GM12878 (cell line): ENCODE data around the gene OR9Q1. TPM values are rescaled to one million over a fixed set of nuclear protein-coding genes. Genes with fewer than 3 reads are reported as not detected.

ENCODE experiments used
- ATAC-seq: fragments of 200-7000 bp; cut with Tn5 transposase; 3 replicates; pipeline ENCODE4 v1.9.1; 2020; ENCODE audit warnings: mild to moderate bottlenecking, moderate library complexity
- BruUV-seq: library from RNA; stranded (reverse); fragments of 400-500 nt; replicated peaks from 2 replicates; lab custom pipeline; 2021; lab: Mats Ljungman, UMichigan
- CTCF ChIA-PET: fragments of 300-600 bp; sonication (Branson Sonifier 250); formaldehyde crosslinking; extraction: SDS; loops from one replicate; lab custom pipeline; 2021; ENCODE audit warnings: inconsistent platforms; lab: Yijun Ruan, JAX
- POLR2A ChIA-PET: fragments of 350-600 bp; formaldehyde crosslinking; extraction: SDS; loops from one replicate; lab custom pipeline; 2021; ENCODE audit warnings: inconsistent platforms; lab: Charles Lee
- RAD21 ChIA-PET: fragments of 300-600 bp; sonication (Branson Sonifier 250); formaldehyde crosslinking; loops from one replicate; lab custom pipeline; 2023; ENCODE audit warnings: antibody characterized with exemption; ENCODE audit not compliant: unreplicated experiment; lab: Charles Lee
- SMC1A ChIA-PET: fragments of 300-600 bp; sonication (Branson Sonifier 250); formaldehyde crosslinking; loops from one replicate; lab custom pipeline; 2023; ENCODE audit not compliant: unreplicated experiment, uncharacterized antibody; lab: Charles Lee
- DNase-seq: peaks from one replicate; pipeline ENCODE4 v3.0.0-alpha.2; 2011; ENCODE audit warnings: low read depth, low spot score
- FAIRE-seq: peaks from 3 replicates; lab custom pipeline; 2011; peaks lifted over from hg19 to GRCh38; lab: Jason Lieb, UNC
- H2AFZ ChIP-seq: 2 replicates; pipeline ENCODE4 v1.6.0; 2011; ENCODE audit warnings: low read depth, low read length, control low read depth; ENCODE audit not compliant: control insufficient read depth
- H3K27ac ChIP-seq: 2 replicates; pipeline ENCODE4 v1.5.1; 2011; ENCODE audit warnings: control low read depth; ENCODE audit not compliant: control insufficient read depth, insufficient read depth
- H3K27me3 ChIP-seq, 2 experiments: replicated peaks in 1 of 2; 2 replicates each; pipeline versions ENCODE4 v1.6.0 to v1.6.1; 2011; ENCODE audit warnings: low read length in 1 of 2; ENCODE audit not compliant: control insufficient read depth in 2 of 2, insufficient read depth in 2 of 2
- H3K36me3 ChIP-seq, 2 experiments: 2 replicates each; pipeline ENCODE4 v1.5.1; 2011; ENCODE audit warnings: low read length in 1 of 2; ENCODE audit not compliant: control insufficient read depth in 2 of 2, insufficient read depth in 2 of 2
- H3K4me1 ChIP-seq: 2 replicates; pipeline ENCODE4 v1.6.1; 2011; ENCODE audit warnings: mild to moderate bottlenecking, low read length, moderate library complexity, mixed read lengths; ENCODE audit not compliant: control insufficient read depth, insufficient read depth
- H3K4me2 ChIP-seq: 2 replicates; pipeline ENCODE4 v1.6.0; 2011; ENCODE audit warnings: control low read depth; ENCODE audit not compliant: control insufficient read depth, insufficient read depth
- H3K4me3 ChIP-seq: fragments of 200-600 bp; sonication (generic); 2 replicates; pipeline ENCODE4 v1.5.1; 2016
- H3K79me2 ChIP-seq: 2 replicates; pipeline ENCODE4 v1.6.0; 2011; ENCODE audit warnings: low read length; ENCODE audit not compliant: control insufficient read depth, insufficient read depth
- H3K9ac ChIP-seq: 2 replicates; pipeline ENCODE4 v1.8.0; 2011; ENCODE audit warnings: low read length, control low read depth, mixed read lengths; ENCODE audit not compliant: control insufficient read depth, insufficient read depth
- H3K9me3 ChIP-seq: replicated peaks from 3 replicates; pipeline ENCODE4 v1.5.1; 2011; ENCODE audit warnings: mild to moderate bottlenecking, low read length; ENCODE audit not compliant: control insufficient read depth, insufficient read depth
- H4K20me1 ChIP-seq: 2 replicates; pipeline ENCODE4 v1.6.0; 2011; ENCODE audit not compliant: control insufficient read depth, insufficient read depth
- ATF7 ChIP-seq: fragments of 450-650 bp; IDR thresholded peaks from 2 replicates; pipeline ENCODE4 v1.6.1; 2016; ENCODE audit warnings: low read depth, mild to moderate bottlenecking
- BMI1 ChIP-seq: fragments of 450-650 bp; IDR thresholded peaks from 2 replicates; pipeline ENCODE4 v1.6.1; 2016; ENCODE audit warnings: mild to moderate bottlenecking, moderate library complexity, borderline replicate concordance
- CEBPB ChIP-seq, 2 experiments: fragments of 150-350 bp in 1 of 2; IDR thresholded peaks; 2 replicates each; pipeline ENCODE4 v1.6.1; 2012 to 2014; ENCODE audit warnings: low read depth in 2 of 2, low read length in 2 of 2, borderline replicate concordance in 1 of 2, inconsistent platforms in 1 of 2
- EGR1 ChIP-seq, 2 experiments: IDR thresholded peaks; 1 replicate in 1 of 2; 2 replicates in 1 of 2; pipeline ENCODE4 v1.6.1; 2011 to 2012; ENCODE audit warnings: low read depth in 2 of 2, low read length in 2 of 2, borderline replicate concordance in 1 of 2, mild to moderate bottlenecking in 1 of 2, moderate library complexity in 1 of 2
- EP300 ChIP-seq, 2 experiments: fragments of 150-350 bp in 1 of 2; IDR thresholded peaks; 2 replicates each; pipeline ENCODE4 v1.6.1; 2011 to 2012; ENCODE audit warnings: low read depth in 2 of 2, low read length in 2 of 2, borderline replicate concordance in 1 of 2, improper control_type of control experiment in 1 of 2, inconsistent platforms in 1 of 2; ENCODE audit not compliant: control insufficient read depth in 1 of 2
- ETV6 ChIP-seq, 2 experiments: fragments of 450-650 bp in 1 of 2; IDR thresholded peaks in 1 of 2; conservative IDR thresholded peaks in 1 of 2; 2 replicates each; pipeline ENCODE4 v1.6.1; 2014; ENCODE audit warnings: antibody characterized with exemption in 1 of 2, borderline replicate concordance in 1 of 2, low read depth in 1 of 2, mild to moderate bottlenecking in 1 of 2, moderate library complexity in 1 of 2
- HDAC6 ChIP-seq: fragments of 200-600 bp; sonication (generic); IDR thresholded peaks from one replicate; pipeline ENCODE4 v1.8.0; 2017; ENCODE audit warnings: antibody characterized with exemption; ENCODE audit not compliant: unreplicated experiment
- IKZF2 ChIP-seq, 2 experiments: fragments of 450-650 bp; IDR thresholded peaks; 2 replicates each; pipeline ENCODE4 v1.6.1; 2017; ENCODE audit warnings: mild to moderate bottlenecking in 2 of 2, moderate library complexity in 2 of 2
- KAT2A ChIP-seq: conservative IDR thresholded peaks from 2 replicates; pipeline ENCODE4 v1.6.1; 2011; ENCODE audit warnings: low read depth, low read length; ENCODE audit not compliant: control insufficient read depth
- MEF2A ChIP-seq: IDR thresholded peaks from 2 replicates; pipeline ENCODE4 v1.6.1; 2011; ENCODE audit warnings: low read depth, mild to moderate bottlenecking, low read length, moderate library complexity; ENCODE audit not compliant: insufficient read depth
- NFIC ChIP-seq: IDR thresholded peaks from 2 replicates; pipeline ENCODE4 v1.6.1; 2012; ENCODE audit warnings: low read depth, mild to moderate bottlenecking, inconsistent platforms, low read length, moderate library complexity
- NFYA ChIP-seq: IDR thresholded peaks from 2 replicates; pipeline ENCODE4 v1.6.1; 2011; ENCODE audit warnings: low read depth, mild to moderate bottlenecking, low read length, improper control_type of control experiment, borderline replicate concordance
- NFYB ChIP-seq: IDR thresholded peaks from 2 replicates; pipeline ENCODE4 v1.6.1; 2011; ENCODE audit warnings: low read depth, mild to moderate bottlenecking, low read length, improper control_type of control experiment, moderate library complexity; ENCODE audit not compliant: insufficient read depth
- RBBP5 ChIP-seq: fragments of 200-600 bp; sonication (generic); conservative IDR thresholded peaks from 2 replicates; pipeline ENCODE4 v1.6.1; 2016
- SIX5 ChIP-seq: IDR thresholded peaks from 2 replicates; pipeline ENCODE4 v1.6.1; 2011; ENCODE audit warnings: mild to moderate bottlenecking, low read depth, low read length, moderate library complexity; ENCODE audit not compliant: severe bottlenecking
- TAF1 ChIP-seq: IDR thresholded peaks from 2 replicates; pipeline ENCODE4 v1.6.1; 2011; ENCODE audit warnings: mild to moderate bottlenecking, low read depth, low read length, borderline replicate concordance
- YBX1 ChIP-seq: fragments of 450-650 bp; IDR thresholded peaks from 2 replicates; pipeline ENCODE4 v1.6.1; 2016; ENCODE audit warnings: antibody characterized with exemption
- WGBS: methylation state at CpG from one replicate; pipeline ENCODE4 v1.1.6; 2016; ENCODE audit warnings: low lambda C conversion rate; ENCODE audit not compliant: insufficient replicate concordance, insufficient coverage; ENCODE audit errors: missing lambda C conversion rate; 5-methylcytosine and 5-hydroxymethylcytosine counted together
- in situ Hi-C: fragments of 300-500 bp; cut with MboI; formaldehyde crosslinking; loops from 9 replicates; pipeline ENCODE4 v1.14.3; 2018; ENCODE audit warnings: mixed read lengths
- intact Hi-C: fragments of 100-400 bp; cut with micrococcal nuclease; formaldehyde crosslinking; loops from one replicate; pipeline ENCODE4 v1.14.2; 2022; ENCODE audit not compliant: unreplicated experiment
- polyA plus RNA-seq, 11 experiments: library from polyadenylated mRNA; depleted of rRNA in 4 of 11; unstranded in 6 of 11; stranded (reverse) in 5 of 11; fragments of >200 nt; fragmentation: Nextera tagmentation in 4 of 11; fragmentation: Illumina TruSeq in 1 of 11; extraction: Ambion mirVana in 4 of 11; extraction: Trizol in 1 of 11; gene quantifications; 1 replicate in 1 of 11; 2 replicates in 10 of 11; pipeline versions ENCODE4 v1.2.1 to v1.2.3, GENCODE V29; 2011 to 2016; ENCODE audit warnings: inconsistent platforms in 2 of 11, missing spikeins in 2 of 11, low read depth in 1 of 11
- total RNA-seq, 4 experiments: library from RNA; depleted of rRNA in 3 of 4; stranded (reverse); fragments of >200 nt in 3 of 4; fragmentation: Illumina TruSeq in 1 of 4; extraction: Trizol in 1 of 4; gene quantifications; 2 replicates each; pipeline versions ENCODE4 v1.2.1 to v1.2.3, GENCODE V29; 2013 to 2021
- TF ChIP-seq, protein P1 (sequence below): fragments of 450-650 bp; IDR thresholded peaks from 2 replicates; pipeline ENCODE4 v1.6.1; 2016; ENCODE audit warnings: mild to moderate bottlenecking
- TF ChIP-seq, protein P2 (sequence below): fragments of 450-650 bp; conservative IDR thresholded peaks from 2 replicates; pipeline ENCODE4 v1.6.1; 2017; ENCODE audit warnings: mild to moderate bottlenecking, moderate library complexity

Gene OR9Q1
- total and polyA plus RNA-seq, 10 of the 15 experiments (the other 5 are each of a cell fraction or from before 2014, with no cell fraction given): not detected

DNA sequence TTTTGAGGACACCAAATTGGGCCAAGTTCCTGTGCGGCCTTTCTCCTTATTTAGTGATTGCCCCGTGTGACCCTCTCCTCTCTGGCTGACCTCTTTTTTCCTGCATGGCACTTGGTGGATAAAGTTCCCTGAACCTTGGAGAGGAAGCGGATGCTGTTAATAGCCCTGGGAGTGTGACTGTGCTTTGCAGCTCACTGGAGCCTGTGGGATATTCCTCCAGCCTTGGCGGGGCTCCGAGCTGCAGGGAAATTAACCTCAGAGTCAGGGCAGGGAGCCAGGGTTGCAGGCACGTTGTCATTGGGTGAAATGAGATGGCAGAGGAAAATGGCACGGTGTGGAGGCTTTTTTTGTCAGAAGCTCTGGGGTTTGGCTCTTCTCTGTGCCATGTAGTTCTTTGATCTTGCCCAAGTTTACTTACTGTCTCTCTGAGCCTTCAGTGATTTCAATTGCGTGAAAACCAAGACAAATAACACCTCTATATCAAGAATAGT lies 965 bp downstream of the OR9Q1 start:
- no peak overlapping the region for H2AFZ ChIP-seq
- in situ Hi-C loops: no loop called here

More for the DNA sequence above, 965 bp downstream of the OR9Q1 start:
- no peak overlapping the region for H3K4me3 ChIP-seq
- ChIA-PET CTCF (no interaction called here), SMC1A (no interaction called here), POLR2A (no interaction called here)
- H3K9ac ChIP-seq: no peak overlapping the region
- H3K27me3 ChIP-seq: no peaks in the 10 kb centered on the region
- no peaks in the 10 kb centered on the region for H3K4me1 ChIP-seq
- WGBS: 30% methylated on average over 8 of the region's 8 CpGs
- no peak for FAIRE-seq
- H4K20me1 ChIP-seq: no peaks in the 10 kb centered on the region
- TF ChIP-seq, protein P1, sequence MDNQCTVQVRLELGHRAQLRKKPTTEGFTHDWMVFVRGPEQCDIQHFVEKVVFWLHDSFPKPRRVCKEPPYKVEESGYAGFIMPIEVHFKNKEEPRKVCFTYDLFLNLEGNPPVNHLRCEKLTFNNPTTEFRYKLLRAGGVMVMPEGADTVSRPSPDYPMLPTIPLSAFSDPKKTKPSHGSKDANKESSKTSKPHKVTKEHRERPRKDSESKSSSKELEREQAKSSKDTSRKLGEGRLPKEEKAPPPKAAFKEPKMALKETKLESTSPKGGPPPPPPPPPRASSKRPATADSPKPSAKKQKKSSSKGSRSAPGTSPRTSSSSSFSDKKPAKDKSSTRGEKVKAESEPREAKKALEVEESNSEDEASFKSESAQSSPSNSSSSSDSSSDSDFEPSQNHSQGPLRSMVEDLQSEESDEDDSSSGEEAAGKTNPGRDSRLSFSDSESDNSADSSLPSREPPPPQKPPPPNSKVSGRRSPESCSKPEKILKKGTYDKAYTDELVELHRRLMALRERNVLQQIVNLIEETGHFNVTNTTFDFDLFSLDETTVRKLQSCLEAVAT: no peak
- no peak for TF ChIP-seq MEF2A
- TF ChIP-seq IKZF2 (IDR thresholded peaks at IDR 0.05): no peak
- TF ChIP-seq, protein P2, sequence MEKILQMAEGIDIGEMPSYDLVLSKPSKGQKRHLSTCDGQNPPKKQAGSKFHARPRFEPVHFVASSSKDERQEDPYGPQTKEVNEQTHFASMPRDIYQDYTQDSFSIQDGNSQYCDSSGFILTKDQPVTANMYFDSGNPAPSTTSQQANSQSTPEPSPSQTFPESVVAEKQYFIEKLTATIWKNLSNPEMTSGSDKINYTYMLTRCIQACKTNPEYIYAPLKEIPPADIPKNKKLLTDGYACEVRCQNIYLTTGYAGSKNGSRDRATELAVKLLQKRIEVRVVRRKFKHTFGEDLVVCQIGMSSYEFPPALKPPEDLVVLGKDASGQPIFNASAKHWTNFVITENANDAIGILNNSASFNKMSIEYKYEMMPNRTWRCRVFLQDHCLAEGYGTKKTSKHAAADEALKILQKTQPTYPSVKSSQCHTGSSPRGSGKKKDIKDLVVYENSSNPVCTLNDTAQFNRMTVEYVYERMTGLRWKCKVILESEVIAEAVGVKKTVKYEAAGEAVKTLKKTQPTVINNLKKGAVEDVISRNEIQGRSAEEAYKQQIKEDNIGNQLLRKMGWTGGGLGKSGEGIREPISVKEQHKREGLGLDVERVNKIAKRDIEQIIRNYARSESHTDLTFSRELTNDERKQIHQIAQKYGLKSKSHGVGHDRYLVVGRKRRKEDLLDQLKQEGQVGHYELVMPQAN: no peak
- no peak for TF ChIP-seq TAF1
- no peak for TF ChIP-seq BMI1
- TF ChIP-seq YBX1: no peak
- TF ChIP-seq NFIC: no peak
- no peak for TF ChIP-seq ATF7
- no peak for TF ChIP-seq NFYB
- no peak for TF ChIP-seq KAT2A
- TF ChIP-seq ETV6 (conservative IDR thresholded peaks at IDR 0.05 in 1 of 2, IDR thresholded peaks at IDR 0.05 in 1 of 2; ENCODE audit: borderline replicate concordance in 1 of 2, low read depth in 1 of 2): no peak
- TF ChIP-seq CEBPB (IDR thresholded peaks at IDR 0.05; ENCODE audit: borderline replicate concordance in 1 of 2, low read depth in 2 of 2, low read length in 2 of 2): no peak
- TF ChIP-seq RBBP5: no peak
- TF ChIP-seq NFYA: no peak
- no peak for TF ChIP-seq EP300 (IDR thresholded peaks at IDR 0.05; ENCODE audit: borderline replicate concordance in 1 of 2, control insufficient read depth in 1 of 2, low read depth in 2 of 2, low read length in 2 of 2)
- no peak for TF ChIP-seq SIX5
- no peak for TF ChIP-seq EGR1 (IDR thresholded peaks at IDR 0.05; ENCODE audit: borderline replicate concordance in 1 of 2, low read depth in 2 of 2, low read length in 2 of 2)
- no peak for TF ChIP-seq HDAC6
- TF ChIP-seq, all 136 proteins: peak for 0
- DNase-seq (no peak), ATAC-seq (no peak)
- Histone ChIP-seq H3K4me2 (no peak overlapping the region), H3K9me3 (no peaks in the 10 kb centered on the region), H3K36me3 (no peaks in the 10 kb centered on the region), H3K79me2 (no peaks in the 10 kb centered on the region), H3K27ac (no peak overlapping the region)
- intact Hi-C loops: no loop called here
- no TSS peak for BruUV-seq
- RAD21 ChIA-PET: no interaction called here
